HG03442 (cell line): ENCODE data around the gene CMIP.

Experiments
- ATAC-seq: cut with Tn5 transposase; IDR thresholded peaks from one replicate; pipeline ENCODE4 v1.9.1; 2021; ENCODE audit warnings: mild to moderate bottlenecking, moderate library complexity; ENCODE audit not compliant: unreplicated experiment

Gene CMIP

DNA sequence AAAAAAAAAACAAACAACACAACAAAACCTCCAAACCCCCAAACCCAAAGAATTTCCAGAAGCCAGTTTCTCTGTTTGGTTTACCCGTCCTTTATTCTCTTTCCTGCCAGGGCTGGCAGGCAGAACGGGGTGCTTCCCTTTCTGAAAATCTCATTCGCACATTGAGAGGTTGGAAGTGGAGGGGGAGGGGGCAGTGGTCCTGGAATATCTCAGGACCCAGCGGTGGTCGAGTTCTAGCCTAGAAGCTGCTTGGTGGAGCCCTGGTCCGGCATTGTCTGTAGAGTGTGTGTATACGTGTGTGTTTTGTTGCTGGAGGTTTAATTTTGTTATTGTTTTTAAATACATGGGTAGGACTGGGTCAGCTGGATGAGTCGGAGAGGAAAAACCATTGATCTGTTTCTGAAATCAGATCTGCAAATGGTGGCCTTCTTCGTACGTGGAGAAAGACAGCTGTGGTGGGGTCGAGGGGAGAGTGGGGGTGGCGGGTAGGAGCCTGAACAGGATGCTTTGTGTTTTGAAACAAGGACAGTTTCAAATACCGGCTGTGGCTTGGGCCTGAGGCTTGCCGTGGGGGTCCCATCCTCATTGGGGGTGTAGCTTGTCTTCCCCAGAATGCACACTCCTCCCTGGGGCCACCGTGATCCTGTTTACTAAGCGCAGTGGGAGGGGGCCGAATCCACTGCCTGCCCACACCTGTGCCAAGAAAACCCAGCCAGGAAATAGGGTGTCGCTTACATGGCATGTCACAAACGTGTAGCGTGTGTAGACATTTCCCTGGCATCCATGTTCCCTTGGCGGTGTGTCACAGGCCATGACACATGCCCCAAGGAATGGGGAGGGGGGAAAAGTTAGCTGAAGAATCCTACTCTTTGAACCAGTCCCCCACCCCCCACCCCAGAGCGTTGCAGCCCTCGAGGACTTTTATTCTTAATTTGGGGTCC is 1.6 kb downstream of the CMIP start:
- ATAC-seq: no peak

DNA sequence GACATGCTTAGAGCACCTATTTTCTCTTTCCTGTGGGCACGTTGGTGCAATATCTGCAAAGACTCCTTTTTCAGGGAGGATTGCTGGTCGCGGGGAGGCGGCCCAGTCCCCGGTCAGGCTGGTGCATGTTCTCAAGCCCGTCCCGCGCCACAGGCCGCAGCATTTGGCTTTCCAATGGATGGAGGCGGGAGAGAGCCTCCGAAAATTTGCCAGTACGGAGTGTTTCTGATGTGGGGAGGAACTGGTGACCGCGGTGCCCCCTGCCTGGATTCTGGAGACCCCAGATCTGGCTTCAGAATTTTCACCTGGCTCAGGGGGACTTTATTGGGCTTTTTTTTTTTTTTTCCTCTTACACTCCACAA is 2.3 kb downstream of the CMIP start:
- ATAC-seq: no peak

DNA sequence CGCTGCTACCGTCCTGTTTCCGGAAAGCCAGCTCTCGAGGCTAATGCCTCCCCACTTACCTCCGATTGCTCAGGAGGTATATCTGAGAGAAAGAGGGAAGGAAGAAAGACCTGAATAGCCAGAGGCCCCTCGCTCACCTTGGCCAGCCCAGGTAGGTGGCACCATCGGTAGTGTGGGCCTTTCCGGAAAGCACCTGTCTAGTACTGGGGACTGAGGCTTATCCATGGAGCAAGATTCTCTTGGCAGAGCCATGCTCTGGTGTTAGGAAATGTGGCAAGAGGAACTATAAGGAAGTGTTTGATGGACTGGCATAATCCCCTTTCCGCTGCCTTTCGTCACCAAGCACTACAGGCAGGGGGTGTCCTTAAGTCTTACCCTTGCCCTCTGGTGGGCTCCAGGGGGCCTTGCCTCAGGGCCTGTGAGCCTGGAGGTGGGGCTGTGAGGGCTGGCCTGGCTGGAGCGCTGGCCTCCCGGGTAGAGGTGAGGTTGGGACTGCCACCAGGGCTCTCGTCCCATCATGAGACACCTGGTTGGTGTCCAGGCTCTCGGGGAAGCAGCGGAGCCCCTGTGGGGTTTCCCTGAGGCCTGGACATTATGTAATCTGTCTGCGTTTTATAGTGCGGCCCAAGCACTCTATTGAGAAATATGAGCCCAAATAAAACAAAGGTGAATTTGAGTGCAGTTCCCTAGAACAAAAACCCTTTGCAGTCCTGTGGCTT is 2.9 kb downstream of the CMIP start:
- ATAC-seq: no peak

DNA sequence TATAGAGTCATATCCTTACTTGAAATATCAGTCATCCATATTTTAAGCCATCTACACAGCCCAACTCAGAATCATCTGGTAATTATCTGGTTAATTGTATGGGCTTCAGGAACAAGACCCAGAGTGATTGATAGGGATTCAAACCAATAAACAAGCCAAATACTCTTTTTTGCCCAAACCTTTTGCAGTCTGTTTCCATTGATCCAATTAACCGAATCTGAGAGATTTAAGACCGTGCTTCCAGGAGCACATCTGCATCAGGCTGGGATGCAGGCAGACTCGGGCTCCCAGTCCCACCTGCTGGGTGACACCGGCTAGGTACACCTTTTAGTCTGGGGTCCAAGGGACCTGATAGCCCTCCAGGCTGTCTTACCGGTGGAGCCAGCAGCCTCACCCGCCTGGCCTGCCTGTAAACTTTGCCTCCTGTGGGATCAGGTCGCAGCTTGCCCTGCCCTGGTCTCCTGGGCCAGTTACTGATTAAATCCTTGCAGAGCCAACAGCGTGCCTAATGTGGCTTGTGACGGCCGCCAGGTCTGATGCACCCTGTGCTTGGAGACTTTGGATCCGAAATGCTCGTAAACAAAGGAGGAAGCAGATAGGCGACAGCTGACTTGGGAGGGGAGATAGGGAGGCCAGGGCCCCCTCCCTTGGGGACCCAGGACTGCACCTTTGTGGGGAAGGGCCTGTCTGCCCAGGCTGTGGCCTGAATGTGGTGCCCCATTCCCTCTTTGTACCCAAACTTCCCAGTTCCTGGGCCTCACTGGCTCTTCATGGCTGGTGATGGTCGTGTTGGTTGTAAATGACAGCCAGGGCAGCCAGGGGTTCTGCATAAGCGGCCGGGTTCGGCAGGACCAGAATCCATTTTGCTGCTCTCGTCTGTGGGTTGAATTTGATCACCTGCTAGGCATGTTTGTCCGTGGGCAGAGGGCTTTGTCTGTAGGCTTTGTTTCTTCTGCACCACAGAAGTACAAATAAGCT is 3.8 kb downstream of the CMIP start:
- no peak for ATAC-seq

DNA sequence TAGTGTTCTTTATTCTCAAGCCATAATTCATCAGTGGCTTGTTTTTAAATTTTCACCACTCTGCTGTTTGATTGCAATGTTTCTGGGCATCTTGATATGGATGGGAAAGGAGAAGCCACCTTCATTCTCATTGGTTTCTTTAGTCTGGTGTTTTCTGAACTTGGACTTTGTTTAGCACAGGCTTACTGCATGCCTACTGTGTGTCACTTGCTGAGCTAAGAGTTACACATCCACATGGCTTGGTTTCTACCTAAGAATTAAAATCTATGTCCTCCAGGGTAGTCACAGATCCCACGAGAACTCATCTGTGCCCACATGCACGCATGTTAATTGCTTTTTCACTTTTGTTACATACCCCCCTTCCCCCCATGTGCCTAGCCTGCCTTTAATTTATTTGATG is 4.6 kb downstream of the CMIP start:
- no peak for ATAC-seq

DNA sequence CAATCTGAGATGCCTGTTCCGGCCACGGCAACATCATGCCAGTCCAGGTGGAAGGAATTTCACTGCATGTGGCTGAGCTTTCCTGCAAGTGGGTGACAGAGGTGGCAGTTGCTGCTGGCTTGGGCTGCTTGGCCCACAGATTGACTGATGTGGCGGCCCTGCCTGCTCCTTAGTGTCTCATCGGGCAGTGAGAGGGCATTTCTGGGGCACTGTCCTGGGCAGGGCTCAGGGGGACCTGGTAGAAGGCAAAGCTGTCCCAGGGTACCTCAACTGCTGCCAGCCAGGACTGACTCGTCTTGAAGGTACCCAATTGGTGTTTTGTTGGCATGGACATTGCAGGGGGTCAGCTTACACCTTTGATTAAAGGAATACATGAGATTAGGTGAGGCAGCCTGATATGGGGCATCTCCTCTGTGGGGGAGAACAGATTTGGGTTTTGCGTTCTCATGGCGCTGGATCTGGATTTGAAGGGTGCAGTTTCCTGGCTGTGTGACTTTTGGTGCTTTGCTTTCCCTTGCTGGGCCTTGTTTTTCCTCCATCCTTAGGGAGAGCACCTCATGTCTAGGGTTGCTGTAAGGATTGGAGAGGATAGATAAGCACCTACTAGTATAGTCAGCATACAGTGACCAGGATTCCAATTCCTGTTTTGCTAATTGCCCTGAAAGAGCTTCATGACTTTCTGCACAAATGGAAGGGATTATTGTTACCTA is 5.4 kb downstream of the CMIP start:
- ATAC-seq: no peak

- ATAC-seq: no peak
These were observed 6.3 kb downstream of the CMIP start for GRCh38 chr16:81450783-81451491.

GRCh38 chr16:81451753-81452680 is 7.4 kb downstream of the CMIP start:
- ATAC-seq: no peak

- ATAC-seq: no peak
These were observed 8.6 kb downstream of the CMIP start for GRCh38 chr16:81453091-81453728.

- no peak for ATAC-seq
These were observed 9.4 kb downstream of the CMIP start for GRCh38 chr16:81454044-81454443.

DNA sequence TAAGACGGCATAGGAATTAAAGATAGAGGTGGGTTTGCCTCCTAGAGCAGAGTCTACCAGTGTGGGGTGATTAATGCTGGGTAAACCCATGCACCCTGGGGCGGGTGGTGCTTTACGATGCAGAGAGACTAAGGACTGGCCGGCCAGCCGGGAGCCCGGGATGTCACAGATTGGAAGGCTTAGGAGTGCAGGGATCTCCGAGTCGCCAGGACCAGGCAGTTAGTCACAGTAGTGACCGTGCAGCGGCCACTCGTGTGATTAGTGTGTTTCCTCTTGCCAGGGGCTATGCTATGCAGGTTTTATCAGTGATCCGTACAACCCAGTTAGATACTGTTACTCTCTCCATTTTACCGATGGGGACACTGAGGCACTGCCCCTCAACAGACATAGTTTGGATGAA is 10.4 kb downstream of the CMIP start:
- no peak for ATAC-seq

- no peak for ATAC-seq
These were observed 11.3 kb downstream of the CMIP start for GRCh38 chr16:81455720-81456494.

DNA sequence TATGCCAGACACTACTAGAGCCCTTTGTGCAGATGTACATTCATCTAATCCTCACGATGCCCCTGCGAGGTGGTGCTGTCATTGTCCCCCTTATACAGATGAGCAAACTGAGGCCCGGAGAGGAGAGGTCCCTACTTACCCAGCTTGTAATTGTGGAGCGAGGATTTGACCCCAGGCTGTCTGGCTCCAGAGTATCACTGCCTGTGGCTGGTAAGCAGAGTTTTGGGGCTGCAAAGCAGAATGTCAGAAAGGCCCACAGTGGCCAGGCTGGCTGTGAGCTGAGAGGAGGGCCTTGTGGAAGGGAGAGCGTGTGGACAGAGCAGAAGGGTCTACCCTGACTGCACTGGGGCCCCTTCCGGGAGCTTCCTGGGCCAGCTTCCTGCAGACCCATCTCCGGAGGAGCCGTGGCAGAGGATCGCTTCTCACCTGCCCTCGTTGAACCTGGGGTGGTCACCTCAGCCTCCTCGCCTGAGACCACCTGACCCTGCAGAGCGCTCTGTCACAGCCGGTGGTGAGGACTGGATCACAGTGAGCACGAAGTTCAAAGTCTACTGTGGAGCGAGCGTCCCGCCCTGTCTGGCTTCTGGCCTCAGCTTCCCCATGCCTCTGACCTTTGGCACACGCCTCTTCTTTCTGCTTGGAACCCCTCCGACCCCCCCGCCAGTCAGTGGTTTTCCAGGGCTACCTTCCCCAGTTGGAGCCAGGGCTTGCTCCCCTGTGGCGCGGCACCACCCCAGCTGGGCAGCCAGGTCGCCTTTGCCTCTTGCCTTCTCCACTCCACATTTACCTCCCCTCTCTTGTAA is 12.1 kb downstream of the CMIP start:
- ATAC-seq: no peak

DNA sequence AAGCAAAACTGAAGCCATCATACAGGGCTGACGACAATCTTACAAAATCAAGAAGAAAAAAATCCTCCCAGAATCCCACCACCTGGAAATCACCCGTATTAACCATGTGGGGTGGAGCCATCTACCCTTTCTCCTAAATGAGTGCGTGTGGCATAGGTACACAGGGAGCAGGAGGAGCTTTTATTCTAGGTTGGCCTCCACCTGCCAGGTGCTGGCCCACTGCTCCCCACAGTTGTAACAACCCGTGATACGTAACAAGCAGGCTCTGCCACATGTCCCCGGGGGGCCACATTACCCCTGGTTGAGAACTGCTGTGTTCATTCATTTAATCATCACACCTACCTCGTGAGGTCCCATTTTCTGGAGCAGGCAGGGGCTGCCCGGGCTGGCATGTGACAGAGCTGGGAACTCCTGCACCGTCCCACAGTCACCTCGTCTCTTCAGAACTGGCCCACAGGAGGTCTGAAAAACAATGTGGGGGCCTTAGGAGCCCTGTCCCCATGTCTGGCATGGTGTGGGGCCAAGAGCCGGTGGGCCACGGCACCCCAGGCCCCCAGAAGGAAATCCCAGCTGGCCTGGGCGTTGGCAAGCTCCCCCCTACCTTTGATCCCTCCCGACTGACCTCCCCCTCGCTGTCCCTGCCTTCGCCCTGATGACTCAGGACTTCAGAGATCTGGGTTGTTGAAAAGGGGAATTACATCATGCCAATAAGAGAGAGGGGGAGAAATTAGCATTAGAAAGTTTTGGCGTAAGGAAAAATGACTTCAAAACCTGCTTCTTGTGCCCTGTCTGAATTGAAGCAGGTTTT is 12.9 kb downstream of the CMIP start:
- no peak for ATAC-seq

GRCh38 chr16:81458149-81458669 is 13.6 kb downstream of the CMIP start:
- no peak for ATAC-seq
